Fibroblast of skin of back (primary cell): ENCODE data around the gene THRB.

Experiments used
- DNase-seq: peaks from one replicate; pipeline ENCODE4 v3.0.0-alpha.2; 2013

THRB gene

DNA sequence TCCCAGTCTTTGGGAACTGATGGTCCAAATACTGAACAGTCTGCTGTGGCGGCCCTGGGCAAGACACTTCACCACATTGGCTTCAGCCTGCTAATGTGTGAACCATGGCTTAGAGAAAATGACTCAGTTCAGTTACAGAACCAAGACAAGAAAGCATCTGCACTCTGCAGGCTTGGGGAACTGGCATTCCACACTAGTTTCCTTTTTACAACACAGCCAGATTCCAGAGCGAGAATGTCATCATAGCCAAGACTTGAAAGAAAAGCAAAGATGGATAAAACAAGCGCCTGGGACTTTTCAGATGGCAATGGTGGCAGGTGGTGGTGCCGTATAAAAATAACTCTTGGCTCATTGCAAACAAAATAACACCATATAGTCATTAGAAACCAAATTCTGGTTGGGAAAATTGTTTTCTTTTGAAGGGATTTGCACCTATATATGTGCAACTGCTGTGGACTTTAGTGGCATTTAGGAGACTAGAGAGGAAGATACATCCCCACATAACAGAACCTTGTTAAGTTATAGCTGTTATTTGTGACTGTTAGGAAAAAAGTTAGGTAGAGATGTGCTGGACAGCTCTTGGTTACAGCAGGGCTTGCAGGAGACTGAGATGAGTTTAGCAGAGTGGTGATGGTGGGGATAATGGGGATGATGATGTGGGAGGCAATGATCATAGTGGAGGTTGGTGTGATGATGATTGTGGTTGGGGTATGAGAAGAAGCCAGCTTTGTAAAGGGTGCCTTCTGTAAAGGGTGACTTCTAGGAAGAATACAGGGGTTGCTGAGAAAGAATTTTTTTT lies 273.6 kb downstream of the THRB start:
- peak; percentile 99 for DNase-seq

DNA sequence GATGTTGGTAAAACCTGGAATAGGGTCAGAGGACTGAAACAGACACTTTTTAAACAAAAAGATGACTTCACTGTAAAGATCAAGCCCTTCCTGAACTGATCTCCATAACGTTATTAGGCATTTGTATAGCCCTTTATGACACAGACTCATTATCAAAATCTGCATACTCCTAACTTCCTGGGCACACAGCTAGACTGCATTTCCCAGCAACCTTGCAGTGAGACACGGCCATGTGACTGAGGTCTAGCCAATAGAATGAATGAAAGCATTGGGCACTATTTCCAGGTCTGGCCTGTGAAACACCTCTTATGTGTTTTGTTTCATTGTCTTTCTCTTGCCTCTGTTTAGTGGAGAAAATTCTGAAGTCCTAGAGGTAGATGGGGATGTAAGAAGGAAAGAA lies 279.1 kb downstream of the THRB start:
- DNase-seq, result no peak

DNA sequence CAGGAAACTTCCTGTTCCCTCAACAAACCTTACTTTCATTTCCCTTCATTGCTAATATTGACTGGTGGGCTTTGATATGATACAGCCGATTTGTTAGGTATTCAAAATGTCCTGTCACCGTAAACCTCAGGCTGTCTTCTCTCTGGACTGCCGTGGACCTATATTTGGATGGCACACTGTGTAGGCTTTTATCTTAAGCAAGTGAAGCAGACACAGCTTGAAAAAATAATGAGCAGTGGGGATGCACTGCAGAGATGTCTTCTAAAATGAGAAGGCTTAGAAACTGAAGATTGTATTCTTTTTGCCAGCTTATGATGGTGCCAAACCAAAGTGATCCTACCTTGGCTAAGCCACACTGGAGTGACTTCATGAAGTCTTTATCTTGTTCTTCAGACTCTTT lies 283.3 kb downstream of the THRB start:
- DNase-seq, result no peak

DNA sequence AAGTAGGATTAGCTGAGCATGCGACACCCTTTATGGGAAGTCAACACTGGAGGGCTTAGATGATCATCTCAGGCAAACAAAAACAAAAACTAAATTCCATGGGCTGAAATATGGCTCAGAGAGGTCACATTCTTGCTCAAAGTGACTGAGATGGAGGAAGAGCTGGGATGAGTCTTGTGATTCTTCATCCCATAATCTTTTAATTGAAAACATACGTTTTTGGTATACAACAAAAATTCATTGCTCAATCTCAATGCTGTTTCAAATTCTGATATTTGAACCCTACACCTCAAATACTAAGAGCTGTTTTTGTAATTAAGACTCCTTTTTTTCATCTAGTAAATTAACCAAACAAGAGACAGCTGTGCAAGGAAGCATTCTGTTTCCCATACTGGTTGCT lies 292.6 kb downstream of the THRB start:
- DNase-seq, result peak; percentile 22

DNA sequence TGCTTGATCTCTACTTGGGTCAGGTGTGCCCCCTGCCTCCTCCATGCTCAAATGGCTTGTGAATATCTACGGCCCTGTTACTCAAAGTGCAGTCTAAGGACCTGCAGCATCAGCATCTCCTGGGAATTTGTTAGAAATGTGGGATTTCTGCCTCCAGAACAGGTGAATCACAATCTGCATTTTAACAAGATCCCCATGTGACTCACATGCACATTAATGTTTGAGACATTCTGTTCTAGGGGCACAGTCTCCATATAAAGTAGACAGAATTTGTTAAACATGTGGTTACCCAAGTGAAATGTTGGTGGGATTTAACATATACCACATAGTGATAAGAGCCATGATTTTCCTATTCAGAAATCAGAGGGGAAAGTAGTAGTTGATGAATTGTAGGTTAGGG lies 293.3 kb downstream of the THRB start:
- no peak for DNase-seq

DNA sequence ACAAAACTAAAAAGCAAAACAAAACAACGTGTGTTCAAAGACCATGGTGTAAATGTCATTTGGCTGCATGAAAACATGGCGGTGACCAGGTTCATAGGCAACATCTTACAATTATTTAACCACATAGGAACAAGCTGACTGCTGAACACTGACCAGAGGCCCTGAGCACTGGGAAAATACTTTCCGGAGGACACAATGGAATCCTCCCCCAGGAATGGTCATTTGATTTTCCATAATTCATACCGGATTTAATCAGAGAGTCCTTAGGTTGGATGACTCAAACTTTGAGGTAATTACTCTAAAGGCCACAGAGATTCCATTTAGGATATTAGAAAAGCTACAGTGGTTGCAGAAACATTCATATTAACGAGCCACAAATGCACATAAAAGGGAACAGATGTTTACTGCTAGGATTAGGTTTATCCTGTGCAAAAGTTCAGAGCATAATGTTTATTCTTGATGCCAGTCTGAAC lies 294.8 kb downstream of the THRB start:
- DNase-seq, result peak; percentile 33

DNA sequence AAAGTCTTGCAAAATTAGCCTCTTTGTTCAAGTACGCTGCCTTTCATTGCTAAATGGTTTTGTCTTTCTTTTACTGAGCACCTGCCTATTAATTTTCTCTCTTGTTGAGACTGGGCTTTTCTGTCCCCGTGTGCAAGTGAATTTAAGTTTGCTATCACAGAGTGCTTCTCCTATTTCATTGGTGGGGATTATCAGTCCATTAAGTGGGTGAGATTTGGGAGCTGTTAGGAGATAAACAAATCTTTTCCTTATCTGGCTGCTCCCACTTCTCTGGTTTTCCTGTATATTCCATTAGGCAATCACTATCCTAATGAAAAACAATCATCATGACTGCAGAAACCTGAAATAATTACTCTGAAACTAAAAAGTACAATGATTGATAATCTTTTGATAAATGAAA lies 295.4 kb downstream of the THRB start:
- no peak for DNase-seq

DNA sequence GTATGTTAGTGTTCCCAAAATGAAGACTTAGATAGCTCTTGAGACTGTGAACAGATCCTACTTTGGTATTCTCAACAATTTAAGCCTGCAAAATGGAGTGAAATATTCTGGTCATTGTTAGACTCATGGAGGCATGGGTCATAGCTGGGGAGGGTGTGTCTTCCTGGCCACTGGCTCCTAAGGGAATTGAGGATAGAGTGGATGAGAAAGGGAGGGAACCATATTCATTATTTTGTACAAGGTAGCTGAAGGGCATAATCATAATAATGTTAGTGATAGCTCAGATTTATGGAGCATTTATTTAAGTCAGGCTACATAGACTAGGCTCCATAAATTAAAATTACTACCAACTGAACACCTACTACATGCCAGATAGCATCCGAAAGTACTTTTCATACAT lies 295.9 kb downstream of the THRB start:
- no peak for DNase-seq

DNA sequence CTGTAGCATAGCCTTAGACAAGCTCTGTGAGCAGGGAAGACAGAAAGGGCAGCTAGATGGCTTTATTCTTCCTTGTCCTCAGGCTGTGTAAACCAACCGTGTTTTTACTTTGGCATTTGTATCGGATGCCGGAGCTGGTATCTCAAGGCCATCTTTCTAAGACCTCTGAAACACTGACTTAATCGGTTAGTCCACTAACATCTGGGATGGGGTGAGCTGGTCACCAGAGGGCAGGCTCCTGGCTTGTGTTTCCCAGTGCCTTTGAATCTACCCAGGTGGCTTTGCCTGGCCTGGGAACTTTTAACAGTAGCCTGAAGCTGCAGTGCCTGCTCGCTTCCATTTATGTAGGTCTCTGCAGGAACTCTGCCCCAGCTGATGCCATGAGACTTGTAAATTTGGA lies 296.8 kb downstream of the THRB start:
- DNase-seq, result no peak

DNA sequence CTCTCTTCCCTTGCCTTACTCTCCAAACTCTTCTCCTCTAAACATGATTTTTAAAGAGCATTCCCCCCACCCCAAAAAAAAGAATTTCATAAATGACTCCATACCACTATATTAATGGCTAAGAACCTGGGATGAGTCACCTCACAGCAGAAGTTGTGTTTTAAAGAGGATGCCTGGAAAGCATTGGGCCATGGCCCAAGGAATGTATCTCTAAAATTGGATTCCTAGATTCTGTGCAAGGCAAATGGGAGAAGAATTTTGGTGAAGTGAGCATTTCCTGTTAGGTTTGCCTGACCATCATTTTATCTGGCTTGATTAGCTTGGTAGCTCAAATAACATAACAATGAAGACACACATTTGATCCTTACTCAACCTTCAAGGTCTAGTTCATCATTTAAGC lies 298.1 kb downstream of the THRB start:
- peak; percentile 67 for DNase-seq

DNA sequence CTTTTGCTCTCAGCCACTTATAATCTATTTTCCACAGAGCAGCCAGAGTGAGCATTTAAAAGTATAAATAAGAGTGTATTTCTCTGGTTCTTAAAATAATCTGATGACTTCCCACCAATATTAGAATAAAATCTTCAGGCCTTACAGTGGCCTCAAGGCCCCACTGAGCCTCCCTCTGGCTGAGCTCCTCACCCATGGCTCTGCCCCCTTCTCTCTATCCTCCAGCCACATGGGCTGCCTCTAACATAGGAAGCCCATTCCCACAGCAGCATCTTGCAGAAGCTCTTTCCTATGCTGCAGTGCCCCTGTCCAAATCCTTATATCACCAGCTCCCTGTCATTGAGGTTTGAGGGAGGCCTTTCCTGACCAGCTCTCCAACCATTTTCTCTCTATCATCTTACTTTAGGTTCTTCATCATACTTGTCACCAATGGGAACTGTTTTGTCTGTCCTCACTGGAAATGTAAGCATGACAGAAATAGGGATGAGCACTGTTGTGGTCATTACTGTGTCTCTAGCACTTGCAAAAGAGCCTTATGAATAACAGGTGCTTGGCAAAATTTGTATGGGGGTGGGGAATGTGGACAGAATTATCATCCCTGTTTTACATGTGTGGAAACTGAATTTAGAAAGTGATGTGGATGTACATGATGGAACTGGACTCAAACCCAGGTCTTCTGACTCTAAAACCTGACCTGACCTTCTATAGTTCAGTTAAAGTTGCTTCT lies 299.0 kb downstream of the THRB start:
- DNase-seq, result no peak

DNA sequence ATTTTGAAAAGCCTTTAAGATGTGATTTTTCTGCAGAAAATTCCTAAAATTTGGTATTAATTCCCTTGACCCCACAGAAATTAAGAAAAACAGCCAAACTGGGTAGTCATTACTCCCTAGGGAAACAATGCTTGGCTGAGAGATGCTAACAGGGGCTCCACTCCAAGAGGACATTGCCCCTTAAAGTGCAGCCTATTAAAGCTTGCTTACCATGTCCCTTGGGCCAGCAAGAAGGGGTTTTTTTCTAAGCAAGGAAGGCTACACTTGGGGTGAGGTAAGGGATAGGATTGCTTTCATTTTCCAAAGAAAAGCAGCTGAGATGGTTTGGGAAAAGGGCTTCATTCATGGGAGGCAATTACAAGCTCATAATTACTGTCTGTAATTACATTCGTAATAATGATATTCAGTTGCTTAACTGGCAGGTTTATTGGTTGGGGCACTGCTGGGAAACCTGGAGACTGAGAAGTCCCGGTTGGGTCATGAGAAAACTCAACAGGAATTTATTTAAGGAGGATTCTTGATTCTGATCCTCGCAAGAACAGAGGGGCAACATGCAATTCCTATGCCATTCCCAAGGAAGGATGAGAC lies 302.1 kb downstream of the THRB start:
- no peak for DNase-seq

DNA sequence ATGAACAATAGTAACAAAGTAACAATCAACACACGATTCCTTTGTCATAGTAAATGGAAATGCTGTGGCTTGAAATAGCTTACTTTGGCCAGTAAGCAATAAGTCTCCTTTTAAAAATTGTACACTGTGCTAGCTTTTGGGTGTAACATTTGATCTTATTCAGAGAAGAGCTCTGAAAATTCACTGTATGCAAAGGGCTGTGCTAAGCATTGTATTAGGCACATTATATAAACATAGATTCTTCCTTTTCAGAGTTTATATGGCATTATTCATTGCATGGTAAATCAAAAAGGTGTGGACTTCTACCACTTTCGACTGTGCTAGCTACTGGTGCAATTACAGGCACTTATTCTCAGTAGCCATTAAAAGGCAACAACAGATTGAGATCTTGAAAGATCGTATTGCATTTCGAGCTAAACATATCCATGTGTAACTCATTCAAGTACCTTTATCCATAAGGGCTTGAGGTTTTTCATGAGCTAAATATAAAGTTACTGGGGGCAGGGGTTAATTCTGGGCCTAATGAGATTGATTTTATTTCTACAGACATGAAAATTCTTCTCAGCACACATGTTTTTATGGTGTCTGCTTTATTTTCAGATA lies 302.7 kb downstream of the THRB start:
- DNase-seq, result no peak

DNA sequence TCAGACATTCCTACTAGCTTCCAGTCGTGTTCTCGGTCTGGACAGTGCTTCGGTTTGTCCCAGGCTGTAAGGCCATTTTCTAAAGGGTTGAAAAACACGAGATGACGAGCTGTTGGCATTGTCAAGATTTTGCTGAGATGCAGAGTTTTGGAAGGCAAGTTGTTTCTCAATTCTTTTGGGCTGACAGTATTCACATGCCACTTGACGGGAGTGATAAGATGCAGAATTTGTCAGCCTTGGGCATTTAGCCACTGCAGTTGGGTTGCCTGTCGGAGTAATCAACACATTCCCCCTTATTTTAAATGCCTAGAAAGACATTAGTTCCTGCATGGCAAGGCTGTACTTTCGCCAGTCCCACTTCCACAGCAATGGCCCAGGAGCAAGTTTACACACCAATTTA lies 304.4 kb downstream of the THRB start:
- DNase-seq, result no peak

DNA sequence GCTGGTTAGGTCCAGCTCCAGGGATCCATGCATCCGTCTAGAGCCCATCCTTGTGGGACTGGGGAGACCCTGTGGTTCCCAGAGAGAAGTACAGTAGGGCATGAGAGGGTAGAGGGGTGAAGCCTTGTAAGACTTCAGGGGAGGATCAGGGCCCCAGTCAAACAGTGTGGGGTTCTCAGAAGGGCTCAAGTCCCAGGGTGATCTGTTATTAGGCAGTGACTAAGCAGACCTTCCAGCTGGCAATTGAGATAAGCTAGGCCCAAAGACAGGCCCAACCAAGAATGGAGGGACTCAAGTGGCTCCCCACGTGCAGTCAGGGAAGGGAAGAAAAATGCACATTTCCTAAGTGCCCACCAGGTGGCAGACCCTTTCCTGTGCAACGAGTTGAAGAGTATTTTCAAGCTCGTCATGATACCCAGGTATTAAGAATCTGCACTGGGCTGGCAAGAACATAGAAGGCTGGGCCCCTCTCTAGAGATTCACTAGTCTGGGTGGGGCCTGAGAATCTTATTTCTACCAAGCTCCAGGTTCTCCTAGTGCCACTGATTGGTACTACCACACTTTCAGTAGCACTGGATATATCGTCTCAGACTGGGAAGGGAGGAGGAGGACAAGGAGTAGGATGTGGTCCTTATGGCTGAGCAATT lies 308.8 kb downstream of the THRB start:
- peak; percentile 65 for DNase-seq

DNA sequence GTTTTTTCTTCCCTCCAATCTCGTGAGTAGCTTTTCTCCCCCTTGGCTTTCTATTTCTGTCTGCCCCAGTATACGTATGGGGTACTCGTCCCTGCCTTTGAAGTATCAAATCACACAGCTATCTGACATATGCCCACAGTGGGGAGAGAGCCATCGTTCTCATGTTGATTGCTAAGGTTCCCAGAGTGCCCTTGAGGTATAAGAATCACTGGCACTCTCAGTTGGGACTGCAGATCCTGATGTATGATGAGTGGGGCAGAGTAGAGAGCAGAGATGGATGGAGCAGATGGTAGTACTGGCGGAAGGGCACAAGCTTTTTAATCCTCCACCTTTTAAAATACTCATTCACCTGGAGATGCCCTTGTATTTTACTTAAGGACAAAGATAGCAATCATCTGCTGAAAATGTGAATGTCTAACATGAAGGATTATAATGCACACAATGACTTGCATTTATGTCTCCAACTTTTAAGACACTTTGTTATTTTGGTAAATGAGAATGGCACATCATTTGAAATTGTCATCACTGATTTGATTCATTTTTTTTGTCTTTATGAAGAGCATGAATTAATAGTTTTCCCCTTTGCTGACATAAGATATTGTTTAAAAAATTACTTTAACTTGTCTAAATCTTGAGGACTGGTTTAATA lies 310.0 kb downstream of the THRB start:
- no peak for DNase-seq

DNA sequence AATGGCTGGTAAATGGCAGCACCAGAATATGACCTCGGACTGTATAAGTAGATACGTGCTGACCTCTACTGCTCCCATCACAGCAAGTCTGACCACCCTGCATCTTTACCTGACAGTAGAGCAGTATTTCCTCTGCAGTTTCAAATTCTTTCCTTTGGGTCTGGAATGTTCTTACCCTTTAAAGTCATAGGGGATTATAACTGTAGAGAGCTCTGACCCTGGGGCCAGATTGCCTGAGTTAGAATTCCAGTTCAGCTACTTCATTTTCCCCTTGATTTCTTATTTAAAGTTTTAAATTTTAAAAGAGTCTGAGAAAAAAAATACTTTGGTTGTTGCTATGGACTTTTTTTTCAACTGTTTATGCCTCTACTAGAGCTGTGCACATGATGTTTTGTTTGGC lies 311.9 kb downstream of the THRB start:
- DNase-seq, result no peak

DNA sequence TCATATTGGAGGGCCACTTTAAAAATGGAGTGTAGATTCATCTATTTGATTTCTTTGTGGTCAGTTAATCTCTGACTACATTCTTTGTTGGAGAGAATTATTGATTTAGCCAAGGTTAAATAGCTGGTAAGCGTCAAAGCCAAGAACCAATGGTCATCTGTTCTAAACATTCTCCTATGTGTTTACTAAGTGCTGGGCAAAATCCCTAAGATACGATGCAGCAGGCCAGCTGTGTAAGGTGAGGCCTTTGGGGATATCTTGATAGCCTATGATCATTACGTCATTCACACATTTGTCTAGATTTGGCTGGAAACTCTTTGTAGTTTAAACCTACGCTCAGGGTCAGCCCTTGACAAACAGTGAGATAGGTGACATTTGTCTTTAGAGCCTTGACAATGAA lies 313.4 kb downstream of the THRB start:
- DNase-seq, result no peak

DNA sequence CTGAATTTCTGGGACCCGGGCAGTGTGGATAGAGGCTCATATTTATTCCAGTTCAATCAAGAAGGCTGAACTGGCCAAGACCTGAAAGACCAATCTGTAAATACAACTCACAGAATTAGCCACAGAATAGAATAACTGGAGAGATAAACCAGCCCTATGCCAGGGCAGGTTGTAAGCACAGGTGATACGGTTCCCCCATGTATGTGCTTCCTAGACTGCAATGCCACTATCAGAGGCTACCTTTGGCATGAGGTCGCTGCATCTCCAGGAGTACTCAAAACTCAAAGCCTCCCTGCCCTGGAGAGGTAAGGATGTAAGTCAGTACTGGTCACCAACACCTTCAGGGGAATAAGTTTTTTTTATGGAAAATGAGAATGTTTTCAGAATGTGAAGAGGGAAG lies 314.0 kb downstream of the THRB start:
- no peak for DNase-seq

DNA sequence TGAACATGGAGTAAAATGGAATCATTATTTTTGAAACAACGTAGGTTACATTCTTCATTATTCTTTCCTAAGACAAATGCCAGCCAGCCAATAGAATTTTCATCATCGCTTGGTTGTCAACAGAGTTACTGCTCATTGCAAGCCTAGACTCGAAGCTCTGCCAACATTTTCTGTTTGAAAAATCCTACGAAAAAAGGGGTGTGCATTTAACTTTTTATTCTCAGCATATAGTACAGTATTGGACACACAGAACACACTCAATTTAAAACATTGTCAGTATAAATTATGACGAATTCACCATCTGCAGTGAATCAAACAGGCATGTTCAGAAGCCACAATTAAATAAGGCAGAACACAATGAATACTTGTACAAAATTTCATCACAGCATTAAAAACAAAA lies 317.4 kb downstream of the THRB start:
- no peak for DNase-seq

DNA sequence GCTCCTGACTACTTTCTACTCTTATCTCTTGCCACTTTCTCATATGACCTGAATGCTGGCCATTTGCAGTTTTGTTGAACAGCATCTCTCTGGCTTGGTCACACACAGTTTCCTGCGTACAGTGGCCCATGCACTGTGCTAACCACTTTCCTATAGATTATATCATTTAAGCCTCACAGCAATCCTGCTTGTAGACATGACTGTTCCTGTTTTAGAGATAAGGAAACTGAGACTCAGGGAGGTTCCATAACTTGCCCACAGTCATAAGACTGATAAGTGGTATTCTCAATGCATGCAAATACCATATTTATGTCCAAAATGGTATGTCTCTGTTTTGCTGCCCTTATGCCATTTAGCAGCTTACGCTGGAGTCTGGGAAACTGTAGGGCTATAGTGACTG lies 320.0 kb downstream of the THRB start:
- DNase-seq, result no peak

DNA sequence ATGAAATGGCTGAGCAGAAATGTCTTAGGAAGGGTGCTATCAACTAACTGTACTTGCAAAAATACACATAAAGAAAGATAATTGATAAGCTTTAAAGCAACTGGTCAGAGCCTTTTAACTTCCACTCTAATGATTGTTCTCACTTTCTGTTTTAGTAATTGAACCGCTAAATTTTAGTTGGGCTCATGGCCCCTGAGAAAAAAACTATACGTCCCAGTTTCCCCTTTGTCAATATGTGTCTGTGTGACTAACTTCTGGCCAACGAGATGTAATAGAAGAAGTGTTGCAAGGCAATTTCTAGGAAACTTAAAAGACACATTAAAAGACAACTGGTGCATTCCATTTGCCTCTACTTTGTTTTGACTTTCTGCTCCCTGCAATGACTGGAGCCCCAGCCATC lies 325.7 kb downstream of the THRB start:
- no peak for DNase-seq
